NK-92 (cell line): ENCODE measurements around the gene ANAPC2.

Source experiments
- DNase-seq: peaks from one replicate; lab custom pipeline; 2025; ENCODE audit not compliant: unreplicated experiment; lab: John Stamatoyannopoulos, UW

Gene ANAPC2

GRCh38 chr9:137216188-137216965 lies 28.0 kb upstream of the ANAPC2 start:
- DNase-seq, result no peak

DNA sequence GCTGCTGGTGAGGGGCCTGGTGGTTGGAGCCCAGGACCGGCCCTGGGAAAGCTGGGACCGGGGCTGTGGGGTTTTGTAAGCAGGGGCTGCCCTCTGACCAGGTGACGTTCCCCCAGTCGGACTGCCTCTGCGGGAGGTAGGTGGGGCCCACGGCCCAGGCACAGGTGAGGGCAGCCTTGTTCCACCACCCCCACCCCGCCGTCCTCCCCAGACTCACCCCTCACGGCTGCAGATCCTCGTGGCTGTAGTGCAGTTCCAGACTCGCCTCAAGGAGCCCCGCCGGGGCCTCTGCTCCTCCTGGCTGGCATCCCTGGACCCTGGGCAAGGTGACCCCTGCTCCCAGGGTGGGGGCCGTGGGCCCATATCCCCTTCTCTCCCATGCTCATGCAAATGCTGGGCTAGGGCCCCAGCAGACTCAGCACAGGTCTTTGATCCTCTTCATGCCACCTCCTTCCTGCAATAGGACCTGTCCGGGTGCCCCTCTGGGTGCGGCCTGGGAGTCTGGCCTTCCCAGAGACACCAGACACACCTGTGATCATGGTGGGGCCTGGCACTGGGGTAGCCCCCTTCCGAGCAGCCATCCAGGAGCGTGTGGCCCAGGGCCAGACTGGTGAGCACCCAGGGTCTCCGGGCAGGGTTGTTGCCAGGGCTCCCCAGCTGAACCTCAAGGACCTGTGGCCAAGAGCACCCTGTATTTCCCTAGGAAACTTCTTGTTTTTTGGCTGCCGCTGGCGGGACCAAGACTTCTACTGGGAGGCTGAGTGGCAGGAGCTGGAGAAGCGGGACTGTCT lies 27.0 kb upstream of the ANAPC2 start:
- no peak for DNase-seq

DNA sequence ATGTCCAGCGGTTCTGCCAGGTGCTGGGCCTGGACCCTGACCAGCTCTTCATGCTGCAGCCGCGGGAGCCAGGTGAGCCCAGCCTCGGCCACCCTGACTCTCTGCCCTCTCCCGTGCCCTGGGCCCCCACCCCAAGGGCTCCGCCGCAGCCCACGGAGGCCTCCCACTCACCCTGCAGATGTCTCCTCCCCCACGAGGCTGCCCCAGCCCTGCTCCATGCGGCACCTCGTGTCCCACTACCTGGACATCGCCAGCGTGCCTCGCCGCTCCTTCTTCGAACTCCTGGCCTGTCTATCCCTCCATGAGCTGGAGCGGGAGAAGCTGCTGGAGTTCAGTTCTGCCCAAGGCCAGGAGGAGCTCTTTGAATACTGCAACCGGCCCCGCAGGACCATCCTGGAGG lies 26.3 kb upstream of the ANAPC2 start:
- no peak for DNase-seq

DNA sequence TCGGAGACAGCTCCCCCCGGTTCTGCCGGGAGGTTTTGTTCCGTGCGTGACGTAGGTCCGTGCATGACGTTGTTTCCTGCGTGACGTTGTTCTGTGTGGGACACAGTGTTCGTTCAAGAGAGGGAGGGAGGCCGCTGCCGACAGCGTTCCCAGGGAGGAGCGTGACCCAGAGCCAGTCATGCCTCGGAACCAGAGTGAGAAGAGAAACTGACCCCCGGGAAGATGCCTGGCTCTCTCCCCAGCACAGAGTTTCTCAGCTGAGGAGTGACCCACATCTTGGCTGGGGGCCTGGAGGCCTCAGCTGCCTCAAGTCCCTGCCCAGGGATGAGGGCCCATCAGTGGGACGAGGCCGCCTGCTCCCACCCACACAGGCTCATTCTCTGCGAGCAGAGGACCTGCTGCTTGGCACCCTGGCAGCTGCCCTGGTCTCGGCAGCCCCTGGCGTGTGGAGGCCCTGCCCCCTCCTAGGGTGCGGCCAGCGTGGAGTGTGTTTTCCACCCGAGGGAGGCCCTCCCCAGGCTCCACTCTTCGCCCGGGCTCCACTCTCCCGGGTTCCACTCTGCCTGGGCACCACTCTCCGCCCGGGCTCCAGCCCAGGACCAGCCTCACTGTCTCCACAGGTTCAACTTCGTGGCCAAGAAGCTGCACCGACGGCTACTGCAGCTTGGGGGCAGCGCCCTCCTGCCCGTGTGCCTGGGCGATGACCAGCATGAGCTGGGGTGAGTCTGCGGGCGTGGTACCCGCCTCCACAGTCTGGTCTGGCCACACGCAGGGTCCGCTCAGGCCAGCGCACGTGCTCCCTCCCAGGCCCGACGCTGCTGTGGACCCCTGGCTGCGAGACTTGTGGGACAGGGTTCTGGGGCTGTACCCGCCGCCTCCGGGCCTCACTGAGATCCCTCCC lies 25.1 kb upstream of the ANAPC2 start:
- no peak for DNase-seq

DNA sequence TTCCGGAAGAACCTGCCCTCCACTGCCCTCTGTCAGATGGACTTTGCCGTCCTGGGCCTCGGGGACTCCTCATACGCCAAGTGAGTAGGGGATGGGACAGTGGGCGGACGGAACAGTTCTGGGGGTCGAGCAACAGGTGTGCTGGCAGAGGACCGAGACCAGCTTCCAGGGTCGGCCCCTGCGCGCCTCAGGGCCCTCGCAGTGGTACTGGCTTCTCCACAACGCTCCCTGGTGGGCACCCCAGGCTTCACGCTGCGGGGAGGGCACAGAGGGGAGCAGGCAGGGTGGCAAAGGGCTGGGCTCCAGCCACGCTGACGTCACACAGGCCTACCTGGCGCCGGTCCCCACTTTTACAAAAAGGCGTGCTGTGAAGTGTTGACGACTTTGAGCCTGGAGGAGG lies 24.2 kb upstream of the ANAPC2 start:
- no peak for DNase-seq

DNA sequence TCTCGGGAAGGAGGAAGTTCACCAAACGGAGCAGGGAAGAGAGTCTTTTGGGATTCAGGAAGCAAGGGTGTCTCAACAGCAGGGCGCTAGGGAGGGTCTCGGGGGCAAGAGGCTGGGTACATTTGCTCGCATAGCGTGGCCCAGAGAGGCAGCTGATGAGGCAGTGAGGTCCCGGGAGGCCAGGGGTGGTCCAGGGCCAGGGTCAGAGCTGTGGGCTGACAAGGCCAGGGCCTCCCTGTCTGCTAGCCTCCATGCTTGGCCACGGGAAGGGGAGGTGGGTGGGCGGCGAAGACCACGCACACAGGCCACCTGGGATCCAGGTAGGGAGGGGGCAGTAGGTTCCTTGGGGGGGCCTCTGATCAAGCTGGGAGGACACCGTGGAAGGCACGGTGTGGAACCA lies 23.2 kb upstream of the ANAPC2 start:
- DNase-seq, result no peak

DNA sequence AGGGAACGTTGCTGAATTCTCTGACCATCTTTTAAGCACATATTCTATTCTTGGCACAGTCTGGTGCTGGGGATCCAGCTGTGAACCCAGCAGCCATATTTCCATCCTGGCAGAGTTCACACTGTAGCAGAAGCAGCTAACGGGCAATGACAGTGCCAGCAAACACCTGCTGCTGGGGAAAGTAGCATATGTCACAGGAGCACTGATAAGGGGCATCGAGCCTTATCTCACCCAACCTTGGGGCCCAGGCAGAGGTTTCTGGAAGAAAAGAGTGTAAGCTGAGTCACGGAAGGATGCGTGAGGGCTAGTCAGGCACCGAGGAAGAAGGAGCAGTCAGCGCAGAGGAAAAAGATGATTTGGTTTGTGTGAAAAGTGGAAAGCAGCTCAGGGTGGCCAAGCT lies 18.2 kb upstream of the ANAPC2 start:
- DNase-seq, result no peak

DNA sequence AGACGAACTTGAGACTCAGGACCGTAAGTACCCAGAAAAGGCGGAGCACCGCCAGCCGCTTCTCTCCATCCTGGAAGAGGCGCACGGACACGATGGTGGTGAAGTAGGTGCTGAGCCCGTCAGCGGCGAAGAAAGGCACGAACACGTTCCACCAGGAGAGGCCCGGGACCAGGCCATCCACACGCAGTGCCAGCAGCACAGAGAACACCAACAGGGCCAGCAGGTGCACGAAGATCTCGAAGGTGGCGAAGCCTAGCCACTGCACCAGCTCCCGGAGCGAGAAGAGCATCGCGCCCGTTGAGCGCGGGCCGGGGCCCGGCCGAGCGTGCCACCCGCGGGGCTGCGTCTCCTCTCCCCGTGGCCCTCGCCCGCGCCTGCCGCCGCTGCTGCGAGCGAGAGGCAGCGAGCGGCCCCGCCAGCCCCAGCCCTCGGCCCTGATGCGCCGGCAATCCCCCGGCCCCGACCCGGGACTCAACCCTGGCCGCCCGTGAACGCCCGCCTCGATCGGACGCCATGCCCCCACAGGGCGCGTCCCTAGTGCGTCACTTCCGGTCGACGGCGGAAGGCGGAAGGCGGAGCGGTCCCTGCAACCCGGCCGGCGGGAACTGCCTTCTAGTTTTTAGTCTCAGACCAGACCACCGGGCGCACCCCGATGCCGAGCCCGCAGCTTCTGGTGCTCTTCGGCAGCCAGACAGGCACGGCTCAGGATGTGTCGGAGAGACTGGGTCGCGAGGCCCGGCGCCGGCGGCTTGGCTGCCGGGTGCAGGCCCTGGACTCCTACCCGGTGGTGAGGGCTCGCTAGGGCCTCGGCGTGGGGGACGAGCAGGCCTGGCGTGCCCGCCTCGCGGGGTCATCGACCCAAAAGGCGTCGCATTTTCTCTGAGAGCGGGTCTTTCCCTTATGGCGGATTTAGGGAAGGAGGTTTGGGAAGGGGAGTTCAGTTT lies 17.0 kb upstream of the ANAPC2 start, which contains the start of the genes NDOR1 and TMEM203:
Gene NDOR1, plus strand, starts transcription at position 575 of the 944 bp plus-strand sequence. Its CDS starts 78 bp downstream, at position 653.
Gene TMEM203, minus strand, starts transcription at position 523 of the 944 bp plus-strand sequence. Its CDS starts 234 bp downstream, at position 289.
- peak; percentile 71 for DNase-seq

GRCh38 chr9:137204731-137205125 lies 16.4 kb upstream of the ANAPC2 start:
- no peak for DNase-seq

DNA sequence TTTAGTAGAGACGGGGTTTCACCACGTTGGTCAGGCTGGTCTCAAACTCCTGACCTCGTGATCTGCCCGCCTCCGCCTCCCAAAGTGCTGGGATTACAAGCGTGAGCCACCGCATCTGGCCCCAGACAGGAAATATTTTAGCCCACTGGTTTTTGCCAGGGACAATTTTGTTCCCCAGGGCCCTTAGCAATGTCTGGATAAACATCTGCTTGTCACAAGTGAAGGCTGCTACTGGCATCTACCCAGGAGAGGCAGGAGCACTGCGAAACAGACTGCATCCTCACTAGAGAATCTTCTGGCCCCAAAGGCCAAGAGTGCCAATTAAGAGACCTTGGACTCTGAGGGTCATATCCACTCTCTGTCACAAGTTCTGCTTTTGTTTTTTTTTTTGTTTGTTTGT lies 14.6 kb upstream of the ANAPC2 start:
- no peak for DNase-seq

DNA sequence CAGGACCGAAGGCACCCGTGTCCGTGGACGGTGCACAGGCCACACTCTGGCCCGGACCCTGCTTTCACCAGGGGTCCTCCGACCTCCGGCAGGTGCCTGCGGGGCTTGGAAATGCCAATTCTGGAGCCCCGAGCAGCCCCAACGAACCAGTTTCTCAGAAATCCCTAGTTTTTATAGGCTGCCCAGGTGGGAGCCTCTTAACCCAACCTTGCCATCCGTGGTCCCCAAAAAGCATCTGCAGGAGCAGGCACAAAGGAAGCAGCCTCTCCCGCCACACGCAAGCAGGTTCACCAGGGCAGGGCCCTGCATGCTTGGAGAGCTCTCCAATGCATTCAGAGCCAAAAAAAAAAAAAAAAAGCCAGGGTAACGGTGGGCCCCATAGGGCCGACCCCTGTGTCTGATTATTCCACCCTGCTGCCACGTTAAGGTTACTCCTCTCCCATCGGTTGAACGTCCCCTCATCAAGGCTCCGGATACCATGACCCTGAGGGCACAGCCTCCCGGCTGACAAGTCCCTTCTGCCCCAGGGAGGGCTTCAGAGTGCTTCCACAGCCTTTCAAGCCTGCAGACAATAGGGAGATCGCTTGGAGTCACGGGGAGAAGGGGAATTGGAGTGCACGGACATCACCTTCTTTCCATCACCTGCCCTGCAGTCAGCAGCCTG lies 13.0 kb upstream of the ANAPC2 start:
- no peak for DNase-seq

GRCh38 chr9:137200311-137201204 lies 12.2 kb upstream of the ANAPC2 start, which contains the start of gene TPRN:
Gene TPRN, minus strand, starts transcription at chr9:137200741. Its CDS starts 30 bp downstream, at chr9:137200711.
- DNase-seq, result peak; percentile 95

GRCh38 chr9:137199411-137200121 lies 11.2 kb upstream of the ANAPC2 start:
- DNase-seq, result no peak

GRCh38 chr9:137198902-137199283 lies 10.5 kb upstream of the ANAPC2 start:
- DNase-seq, result no peak

- DNase-seq, result no peak
Measured at GRCh38 chr9:137198051-137198901, 9.9 kb upstream of the ANAPC2 start.

GRCh38 chr9:137195525-137196220 lies 7.3 kb upstream of the ANAPC2 start:
- no peak for DNase-seq
